ENCODE measurements around the gene PDZD2.

DNA sequence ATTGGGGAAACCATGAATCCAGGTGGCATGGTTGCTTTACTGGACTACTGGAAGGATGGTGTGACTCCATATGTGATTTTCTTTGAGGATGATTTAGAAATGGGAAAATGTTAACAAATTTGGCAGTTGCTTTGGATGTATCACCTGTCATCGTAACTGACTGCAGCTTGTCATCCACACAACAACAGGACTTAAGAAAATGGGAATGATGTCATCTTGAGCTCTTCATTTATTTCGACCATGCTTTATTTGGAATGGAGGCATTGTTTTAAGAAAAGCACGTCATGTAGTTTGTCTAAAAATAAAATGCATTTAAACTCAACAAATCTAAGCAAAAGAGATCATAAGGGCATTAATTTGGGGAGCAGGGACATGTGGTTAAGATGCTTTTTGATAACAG is 270.1 kb downstream of the PDZD2 start:
- TF ChIP-seq, protein P1, sequence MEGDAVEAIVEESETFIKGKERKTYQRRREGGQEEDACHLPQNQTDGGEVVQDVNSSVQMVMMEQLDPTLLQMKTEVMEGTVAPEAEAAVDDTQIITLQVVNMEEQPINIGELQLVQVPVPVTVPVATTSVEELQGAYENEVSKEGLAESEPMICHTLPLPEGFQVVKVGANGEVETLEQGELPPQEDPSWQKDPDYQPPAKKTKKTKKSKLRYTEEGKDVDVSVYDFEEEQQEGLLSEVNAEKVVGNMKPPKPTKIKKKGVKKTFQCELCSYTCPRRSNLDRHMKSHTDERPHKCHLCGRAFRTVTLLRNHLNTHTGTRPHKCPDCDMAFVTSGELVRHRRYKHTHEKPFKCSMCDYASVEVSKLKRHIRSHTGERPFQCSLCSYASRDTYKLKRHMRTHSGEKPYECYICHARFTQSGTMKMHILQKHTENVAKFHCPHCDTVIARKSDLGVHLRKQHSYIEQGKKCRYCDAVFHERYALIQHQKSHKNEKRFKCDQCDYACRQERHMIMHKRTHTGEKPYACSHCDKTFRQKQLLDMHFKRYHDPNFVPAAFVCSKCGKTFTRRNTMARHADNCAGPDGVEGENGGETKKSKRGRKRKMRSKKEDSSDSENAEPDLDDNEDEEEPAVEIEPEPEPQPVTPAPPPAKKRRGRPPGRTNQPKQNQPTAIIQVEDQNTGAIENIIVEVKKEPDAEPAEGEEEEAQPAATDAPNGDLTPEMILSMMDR (IDR thresholded peaks at IDR 0.05; ENCODE audit: borderline replicate concordance, extremely low read depth, low read length, poor library complexity, severe bottlenecking), result no peak
- no peak for TF ChIP-seq EZH2 (IDR thresholded peaks at IDR 0.05; ENCODE audit: borderline replicate concordance, low read depth, low read length, severe bottlenecking)
